ENCODE data around the gene WNT10A. TPM values are rescaled to one million over a fixed set of nuclear protein-coding genes. Genes with fewer than 3 reads are reported as not detected.

The WNT10A gene
- total and polyA plus RNA-seq, 2 donors (not counting 1 experiment from before 2014, with no cell fraction given) = 15.2 to 36.6 TPM

DNA sequence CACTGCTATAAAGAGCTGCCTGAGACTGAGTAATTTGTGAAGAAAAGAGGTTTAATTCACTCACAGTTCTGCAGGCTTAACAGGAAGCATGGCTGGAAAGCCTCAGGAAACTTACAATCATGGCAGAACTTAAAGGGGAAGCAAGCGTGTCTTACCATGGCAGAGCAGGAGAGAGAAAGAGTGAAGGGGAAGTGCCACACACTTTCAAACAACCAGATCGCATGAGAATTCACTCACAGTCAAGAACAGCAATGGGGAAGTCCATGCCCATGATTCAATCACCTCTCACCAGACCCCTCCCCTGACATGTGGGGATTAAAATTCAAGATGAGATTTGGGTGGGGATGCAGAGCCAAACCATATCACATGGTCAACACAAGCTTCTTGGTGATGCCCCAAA, 44.1 kb downstream of the WNT10A start:
- no peak overlapping the region for H3K4me3 ChIP-seq (ENCODE audit: control extremely low read depth in 1 of 5, extremely low read depth in 1 of 5, insufficient read depth in 1 of 5, low read depth in 2 of 5, low read length in 4 of 5)
- intact Hi-C loops (cut with micrococcal nuclease) = no loop called here
- H3K79me2 ChIP-seq (ENCODE audit: control insufficient read depth, insufficient read depth, low read length) = no peaks in the 10 kb centered on the region
- peaks cover 0 to 16% (median 3%) of the 10 kb centered on the region in 4 experiments for H3K27me3 ChIP-seq (replicated peaks in 1 of 4; ENCODE audit: control extremely low read depth in 1 of 4, control insufficient read depth in 3 of 4, insufficient read depth in 4 of 4, low read length in 3 of 4)
- peaks cover 2% of the 10 kb centered on the region for H3K4me1 Mint-ChIP-seq
- no peak overlapping the region for H2AFZ ChIP-seq (ENCODE audit: insufficient read depth, low read depth, low read length, poor library complexity, severe bottlenecking)
- peaks cover 3 to 24% (median 12%) of the 10 kb centered on the region in 3 donors for H3K9me3 ChIP-seq (ENCODE audit: control extremely low read depth in 1 of 3, control insufficient read depth in 2 of 3, insufficient read depth in 1 of 3, low read length in 2 of 3)
- no peak overlapping the region for H3K4me3 Mint-ChIP-seq
- TF ChIP-seq, protein P1, sequence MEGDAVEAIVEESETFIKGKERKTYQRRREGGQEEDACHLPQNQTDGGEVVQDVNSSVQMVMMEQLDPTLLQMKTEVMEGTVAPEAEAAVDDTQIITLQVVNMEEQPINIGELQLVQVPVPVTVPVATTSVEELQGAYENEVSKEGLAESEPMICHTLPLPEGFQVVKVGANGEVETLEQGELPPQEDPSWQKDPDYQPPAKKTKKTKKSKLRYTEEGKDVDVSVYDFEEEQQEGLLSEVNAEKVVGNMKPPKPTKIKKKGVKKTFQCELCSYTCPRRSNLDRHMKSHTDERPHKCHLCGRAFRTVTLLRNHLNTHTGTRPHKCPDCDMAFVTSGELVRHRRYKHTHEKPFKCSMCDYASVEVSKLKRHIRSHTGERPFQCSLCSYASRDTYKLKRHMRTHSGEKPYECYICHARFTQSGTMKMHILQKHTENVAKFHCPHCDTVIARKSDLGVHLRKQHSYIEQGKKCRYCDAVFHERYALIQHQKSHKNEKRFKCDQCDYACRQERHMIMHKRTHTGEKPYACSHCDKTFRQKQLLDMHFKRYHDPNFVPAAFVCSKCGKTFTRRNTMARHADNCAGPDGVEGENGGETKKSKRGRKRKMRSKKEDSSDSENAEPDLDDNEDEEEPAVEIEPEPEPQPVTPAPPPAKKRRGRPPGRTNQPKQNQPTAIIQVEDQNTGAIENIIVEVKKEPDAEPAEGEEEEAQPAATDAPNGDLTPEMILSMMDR (IDR thresholded peaks at IDR 0.05) = no peak
- TF ChIP-seq EZH2 (IDR thresholded peaks at IDR 0.05; ENCODE audit: borderline replicate concordance, insufficient read depth, low read depth, low read length, poor library complexity, severe bottlenecking) = no peak
- ChIA-PET POLR2A (no interaction called here), CTCF (no interaction called here)
- H3K9me3 Mint-ChIP-seq (ENCODE audit: insufficient read depth) = peaks cover 10% of the 10 kb centered on the region
- no peaks in the 10 kb centered on the region for H3K36me3 ChIP-seq (replicated peaks in 1 of 2; ENCODE audit: control extremely low read depth in 1 of 2, control insufficient read depth in 1 of 2, extremely low read depth in 1 of 2, insufficient read depth in 2 of 2, low read length in 1 of 2)
- no peak overlapping the region for H3K4me2 ChIP-seq (replicated peaks; ENCODE audit: low read depth, low read length, poor library complexity, severe bottlenecking)
- no peaks in the 10 kb centered on the region for H4K20me1 ChIP-seq (ENCODE audit: control insufficient read depth, insufficient read depth, low read length, poor library complexity, severe bottlenecking)
- no peak for DNase-seq
- no peak for ATAC-seq (ENCODE audit: low read depth)
- H3K27me3 Mint-ChIP-seq = peaks cover 36% of the 10 kb centered on the region
- H3K4me1 ChIP-seq (ENCODE audit: control insufficient read depth in 2 of 2, insufficient read depth in 2 of 2, low read length in 2 of 2) = peaks cover 0 to 4% of the 10 kb centered on the region in 2 donors
- H3K27ac ChIP-seq (ENCODE audit: low read length in 2 of 2) = no peak overlapping the region
- no peak overlapping the region for H3K9ac ChIP-seq (ENCODE audit: low read length)
- 40% methylated on average over 1 of the region's 2 CpGs for WGBS (ENCODE audit: insufficient coverage)
- no peak overlapping the region for H3K27ac Mint-ChIP-seq

DNA sequence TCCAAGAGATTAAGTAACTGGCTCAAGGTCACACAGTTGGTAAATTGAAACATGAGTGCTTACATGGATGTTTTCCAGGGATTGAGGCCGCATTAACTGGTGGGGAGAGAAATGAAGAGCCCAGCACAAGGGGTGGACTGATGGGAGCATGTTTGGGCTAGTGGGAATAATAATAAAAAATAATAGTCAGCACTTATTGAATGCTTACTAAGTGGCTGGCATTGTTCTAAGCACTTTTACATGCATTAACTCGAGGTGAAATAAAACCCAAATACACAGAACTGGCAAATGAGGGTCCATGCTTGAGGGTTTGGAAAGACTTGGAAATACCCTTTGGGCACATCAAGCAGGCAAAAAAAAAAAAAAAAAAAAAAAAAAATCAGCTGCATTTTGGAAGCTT, 44.8 kb downstream of the WNT10A start:
- H3K4me1 ChIP-seq (ENCODE audit: control insufficient read depth in 2 of 2, insufficient read depth in 2 of 2, low read length in 2 of 2) = peaks cover 0 to 4% of the 10 kb centered on the region in 2 donors
- POLR2A ChIA-PET = no interaction called here
- no peak overlapping the region for H3K4me2 ChIP-seq (replicated peaks; ENCODE audit: low read depth, low read length, poor library complexity, severe bottlenecking)
- no peak overlapping the region for H2AFZ ChIP-seq (ENCODE audit: insufficient read depth, low read depth, low read length, poor library complexity, severe bottlenecking)
- H3K27ac ChIP-seq (ENCODE audit: low read length in 2 of 2) = no peak overlapping the region
- WGBS (ENCODE audit: insufficient coverage) = no CpG with 5 or more reads among the region's 2 CpGs
- TF ChIP-seq, protein P1 (IDR thresholded peaks at IDR 0.05) = no peak
- TF ChIP-seq EZH2 (IDR thresholded peaks at IDR 0.05; ENCODE audit: borderline replicate concordance, insufficient read depth, low read depth, low read length, poor library complexity, severe bottlenecking) = no peak
- peaks cover 3 to 24% (median 15%) of the 10 kb centered on the region in 3 donors for H3K9me3 ChIP-seq (ENCODE audit: control extremely low read depth in 1 of 3, control insufficient read depth in 2 of 3, insufficient read depth in 1 of 3, low read length in 2 of 3)
- Mint-ChIP-seq H3K4me3 (no peak overlapping the region), H3K27ac (no peak overlapping the region), H3K27me3 (peaks cover 29% of the 10 kb centered on the region), H3K9me3 (ENCODE audit: insufficient read depth) (peaks cover 10% of the 10 kb centered on the region), H3K4me1 (peaks cover 2% of the 10 kb centered on the region)
- H3K79me2 ChIP-seq (ENCODE audit: control insufficient read depth, insufficient read depth, low read length) = no peaks in the 10 kb centered on the region
- CTCF ChIA-PET = interaction anchor here (0.5 kb wide), 1 partner anchor 148 kb away, joined by 3 read pairs; no protein-coding TSS in a partner anchor
- H3K4me3 ChIP-seq (ENCODE audit: control extremely low read depth in 1 of 5, extremely low read depth in 1 of 5, insufficient read depth in 1 of 5, low read depth in 2 of 5, low read length in 4 of 5) = no peak overlapping the region
- H3K36me3 ChIP-seq (replicated peaks in 1 of 2; ENCODE audit: control extremely low read depth in 1 of 2, control insufficient read depth in 1 of 2, extremely low read depth in 1 of 2, insufficient read depth in 2 of 2, low read length in 1 of 2) = no peaks in the 10 kb centered on the region
- ATAC-seq (ENCODE audit: low read depth) = no peak
- no peak for DNase-seq
- H4K20me1 ChIP-seq (ENCODE audit: control insufficient read depth, insufficient read depth, low read length, poor library complexity, severe bottlenecking) = no peaks in the 10 kb centered on the region
- intact Hi-C loops (cut with micrococcal nuclease) = no loop called here
- H3K9ac ChIP-seq (ENCODE audit: low read length) = no peak overlapping the region
- peaks cover 0 to 9% (median 3%) of the 10 kb centered on the region in 4 experiments for H3K27me3 ChIP-seq (replicated peaks in 1 of 4; ENCODE audit: control extremely low read depth in 1 of 4, control insufficient read depth in 3 of 4, insufficient read depth in 4 of 4, low read length in 3 of 4)
